Head of caudate nucleus (tissue), 42 donors: Measurements from ENCODE around the gene ADAMTSL1.

ENCODE experiments used
- DNase-seq, 42 donors: peaks; one replicate each; pipeline versions ENCODE4 v3.0.0 to v3.0.0-alpha.2; 2020 to 2021; ENCODE audit warnings: mixed read lengths in 7 of 42
- intact Hi-C: fragments of 100-400 bp; cut with DNase I; formaldehyde crosslinking; loops from one replicate; pipeline ENCODE4 v1.15.0; 2022

The ADAMTSL1 gene

GRCh38 chr9:18626046-18626698, 152.2 kb downstream of the ADAMTSL1 start:
- intact Hi-C loops: no loop called here
- DNase-seq: peak in 1 of 42 donors; percentile 24

DNA sequence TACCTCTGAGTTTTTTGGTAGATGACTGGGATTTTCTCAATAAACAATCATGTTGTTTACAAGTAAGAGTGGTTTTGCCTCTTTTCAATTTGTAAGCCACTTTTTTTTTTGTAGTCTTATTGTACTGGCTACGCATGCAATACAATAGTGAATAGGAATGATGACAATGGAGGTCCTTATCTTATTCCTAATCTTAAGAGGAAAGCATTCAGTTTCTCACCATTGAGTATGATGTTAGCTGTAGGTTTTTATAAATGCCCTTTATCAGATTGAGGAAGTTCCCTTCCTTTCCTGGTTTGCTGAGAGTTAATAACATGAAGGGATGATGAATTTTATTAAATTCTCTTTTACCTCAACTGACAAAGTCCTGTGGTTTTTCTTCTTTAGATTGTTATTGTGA, 155.2 kb downstream of the ADAMTSL1 start:
- intact Hi-C loops: no loop called here
- DNase-seq: no peak

GRCh38 chr9:18632632-18633403, 158.9 kb downstream of the ADAMTSL1 start:
- DNase-seq: peak in 2 of 42 donors; percentile 3 to 41
- intact Hi-C loops: no loop called here

GRCh38 chr9:18636781-18637180, 162.8 kb downstream of the ADAMTSL1 start:
- intact Hi-C loops: no loop called here
- DNase-seq: no peak

DNA sequence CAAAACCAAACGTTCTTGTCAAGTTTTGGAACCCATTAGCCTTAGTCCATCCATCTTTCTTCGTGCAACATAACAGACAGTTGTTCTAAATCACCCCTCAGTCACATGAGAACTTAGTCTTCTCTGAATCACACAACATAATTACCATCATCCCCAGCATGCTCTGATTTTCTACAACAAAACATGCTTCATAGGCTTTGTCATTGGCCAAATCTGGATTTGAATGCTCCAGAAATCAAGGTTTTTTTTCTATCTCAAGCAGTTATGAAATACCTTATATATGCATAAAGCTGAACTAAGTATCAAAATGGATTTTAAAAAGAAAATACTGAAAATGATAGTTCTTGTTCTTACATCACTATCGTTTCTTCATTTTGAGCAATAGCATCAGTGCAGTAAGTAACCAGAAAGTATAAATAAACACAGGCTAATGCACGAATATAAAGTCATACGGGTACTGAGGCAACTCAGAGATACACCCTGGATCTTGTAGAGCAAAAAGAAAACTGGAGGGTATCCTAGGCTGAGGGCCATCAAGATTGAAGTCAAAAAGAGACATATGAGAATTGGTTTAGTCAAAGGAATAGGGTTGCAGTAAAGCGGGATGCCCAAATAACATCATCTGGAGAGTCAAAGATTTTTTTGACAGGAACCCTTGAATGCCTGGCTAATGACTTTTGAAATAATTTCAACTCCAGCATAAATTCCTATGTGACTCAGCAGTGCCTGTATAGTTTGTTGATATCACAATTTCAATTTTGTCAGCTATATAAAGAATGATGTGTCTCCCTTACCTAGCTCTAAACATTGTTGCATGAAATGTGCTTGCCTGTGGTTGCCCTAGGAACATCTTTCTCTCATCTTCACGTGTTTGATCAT, 164.7 kb downstream of the ADAMTSL1 start:
- intact Hi-C loops: no loop called here

DNA sequence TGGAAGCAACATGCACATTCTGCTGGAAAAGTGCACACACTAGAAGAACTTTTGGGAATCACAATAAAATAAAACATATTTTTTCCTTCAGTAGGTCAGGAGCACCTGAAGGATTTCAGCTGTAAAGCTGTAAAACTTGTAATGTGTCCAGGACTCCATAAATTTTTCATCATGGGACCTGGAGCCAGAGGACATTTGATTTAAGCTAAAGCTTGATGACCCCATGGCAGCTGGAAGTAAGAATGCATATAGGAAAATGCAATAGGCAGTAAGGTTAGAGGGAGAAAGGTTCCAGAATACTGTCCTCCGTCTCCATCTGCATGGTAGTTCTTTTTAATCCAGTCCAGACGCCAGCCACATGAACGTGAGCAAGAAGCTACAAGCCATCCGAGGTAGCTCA, 166.0 kb downstream of the ADAMTSL1 start:
- no peak for DNase-seq
- intact Hi-C loops: no loop called here

More for the DNA sequence above, 164.7 kb downstream of the ADAMTSL1 start:
- no peak for DNase-seq

DNA sequence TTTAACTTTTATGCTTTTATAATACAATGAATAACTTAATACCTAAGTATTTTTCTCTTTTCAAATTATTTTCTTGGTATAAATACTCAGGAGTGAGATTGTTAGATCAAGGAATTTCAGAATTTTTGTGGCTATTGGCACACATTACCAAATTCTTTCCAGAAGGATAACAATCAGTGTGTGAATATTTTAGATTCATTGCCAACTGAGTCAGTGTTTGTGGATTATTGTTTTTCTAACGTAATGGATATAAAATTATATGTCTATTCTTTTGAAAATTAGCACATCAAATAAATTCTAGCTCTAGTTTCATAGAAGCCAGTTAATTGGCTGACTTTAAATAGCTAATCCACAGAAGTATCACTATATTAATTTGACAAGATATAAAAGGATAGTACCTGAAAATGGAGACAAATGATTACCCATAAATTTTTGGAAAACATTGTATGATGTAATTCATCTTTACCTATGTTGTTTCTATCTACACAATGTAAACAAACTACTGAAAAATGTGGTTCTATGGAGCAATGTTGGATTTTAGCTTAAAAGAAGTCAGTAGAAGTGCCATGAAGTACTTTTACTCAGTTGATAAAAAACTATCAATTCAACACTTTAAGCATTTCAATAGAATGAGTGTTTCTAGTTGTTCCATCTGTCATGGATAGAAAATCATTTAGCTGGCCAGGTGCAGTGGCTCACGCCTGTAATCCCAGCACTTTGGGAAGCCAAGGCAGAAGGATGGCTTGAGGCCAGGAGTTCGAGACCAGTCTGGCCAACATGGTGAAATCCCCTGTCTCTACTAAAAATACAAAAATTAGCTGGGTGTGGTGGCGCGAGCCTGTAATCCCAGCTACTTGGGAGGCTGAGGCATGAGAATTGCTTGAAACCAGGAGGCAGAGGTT, 185.1 kb downstream of the ADAMTSL1 start:
- no peak for DNase-seq
- intact Hi-C loops: no loop called here

DNA sequence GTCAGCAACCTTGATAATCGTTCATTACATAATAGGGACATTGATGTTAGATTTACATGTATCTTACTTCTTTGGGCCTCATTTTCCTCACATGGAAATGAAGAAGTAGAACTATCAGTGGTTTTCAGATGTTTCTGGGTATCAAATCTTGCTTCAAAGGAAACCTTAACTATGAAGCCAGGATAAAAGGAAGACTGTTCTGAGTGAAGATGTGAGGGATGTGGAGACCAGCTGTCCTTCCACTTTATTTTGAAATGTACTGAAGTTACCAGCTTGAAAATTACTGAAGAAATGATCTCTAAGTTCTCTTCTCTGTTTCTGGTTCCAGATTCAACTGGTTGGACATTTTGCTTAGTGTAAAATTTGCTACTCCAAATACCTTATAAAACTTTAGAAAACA, 186.0 kb downstream of the ADAMTSL1 start:
- no peak for DNase-seq
- intact Hi-C loops: no loop called here

- DNase-seq: no peak
- intact Hi-C loops: no loop called here
These were observed 188.4 kb downstream of the ADAMTSL1 start for GRCh38 chr9:18662320-18662719.

DNA sequence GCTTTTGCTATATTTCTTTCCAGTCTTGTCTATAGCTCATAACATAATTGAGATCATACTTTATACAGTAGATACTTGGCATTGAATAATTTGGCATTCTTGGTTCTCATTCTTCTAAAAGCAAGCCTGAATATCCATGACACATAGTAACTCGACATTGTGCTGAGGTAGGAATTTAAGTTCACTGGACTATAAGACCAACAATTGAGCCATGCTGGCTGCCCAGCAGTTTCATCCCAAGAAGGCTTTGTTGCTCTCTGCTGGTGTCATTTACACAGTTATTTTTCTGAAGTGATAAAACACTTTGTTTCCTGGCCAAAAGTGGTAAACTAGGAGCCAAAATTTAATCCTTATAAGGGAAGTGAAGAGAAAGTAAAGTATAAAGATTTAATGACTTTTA, 192.0 kb downstream of the ADAMTSL1 start:
- intact Hi-C loops: no loop called here
- DNase-seq: no peak

DNA sequence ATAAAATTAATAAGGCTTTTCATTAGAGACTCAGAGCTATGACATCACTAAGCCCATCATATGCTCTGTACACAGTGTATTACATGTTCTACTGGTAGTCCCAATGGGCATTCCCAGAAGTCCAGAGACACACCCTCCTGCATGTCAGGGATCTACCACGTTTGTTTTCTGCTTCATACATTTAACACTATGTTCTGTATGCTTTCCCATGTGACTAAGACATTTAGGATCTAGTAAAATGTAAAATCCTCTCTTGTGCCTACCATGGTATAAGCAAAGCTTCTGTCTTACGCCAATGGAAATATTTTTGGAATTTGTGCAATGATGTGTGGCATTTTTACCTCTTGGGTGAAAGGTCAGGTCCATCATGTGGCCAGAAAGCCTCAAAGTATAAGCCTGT, 192.4 kb downstream of the ADAMTSL1 start:
- no peak for DNase-seq
- intact Hi-C loops: no loop called here

DNA sequence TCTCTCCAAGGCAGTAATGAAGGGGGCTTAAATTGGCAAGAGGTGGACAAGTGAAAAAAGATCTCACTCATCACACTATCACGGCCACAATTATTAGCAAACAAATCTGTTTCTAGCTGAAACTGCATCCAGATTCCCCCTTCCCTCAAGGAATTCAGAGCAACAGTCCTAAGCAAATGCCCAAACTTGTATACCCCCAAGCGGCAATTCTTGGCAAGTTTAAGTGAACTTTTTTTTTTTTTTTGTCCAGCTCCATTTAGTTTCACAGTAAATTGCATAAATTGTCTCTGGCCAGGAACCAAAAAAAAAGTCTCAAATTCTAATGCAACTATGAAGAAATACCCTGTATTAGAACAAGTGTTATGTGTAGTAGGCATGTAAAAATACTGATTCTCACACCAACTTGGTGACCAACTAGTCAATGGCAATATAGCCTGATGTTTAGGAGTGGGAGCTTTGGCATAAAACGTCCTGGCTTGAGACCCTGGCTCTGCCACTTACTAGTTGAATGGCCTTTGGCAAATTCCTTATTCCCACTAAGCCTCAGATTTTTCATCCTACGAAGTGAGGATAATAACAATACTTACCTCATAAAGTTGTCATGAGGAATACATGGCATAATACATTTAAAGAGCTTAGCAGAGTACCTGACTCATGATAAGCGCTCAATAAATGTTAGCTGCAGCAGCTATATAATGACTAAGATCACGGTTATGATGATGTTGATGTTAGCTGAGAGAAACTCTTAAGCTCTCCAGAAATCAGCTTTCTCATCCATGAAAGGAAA, 193.2 kb downstream of the ADAMTSL1 start:
- no peak for DNase-seq
- intact Hi-C loops: no loop called here

- no peak for DNase-seq
- intact Hi-C loops: no loop called here
These were observed 195.0 kb downstream of the ADAMTSL1 start for GRCh38 chr9:18668944-18669343.

DNA sequence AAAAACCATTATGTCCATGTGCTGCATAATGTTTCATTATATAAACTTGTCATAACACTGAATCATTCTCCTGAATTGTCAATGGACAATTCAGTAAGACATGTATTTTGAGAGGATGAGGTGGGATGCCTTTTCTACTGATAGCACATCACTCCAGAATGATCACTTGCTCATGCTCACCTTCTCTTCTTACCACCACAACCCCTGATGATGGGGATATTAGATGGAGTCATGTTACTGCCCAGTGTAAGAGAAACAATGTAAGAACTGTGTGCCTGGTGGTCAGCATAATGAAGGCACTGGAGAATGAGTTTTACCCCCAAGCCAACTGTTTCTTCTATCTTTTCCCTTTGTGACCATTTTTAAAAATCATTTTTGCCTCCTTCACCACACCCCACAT, 198.8 kb downstream of the ADAMTSL1 start:
- no peak for DNase-seq
- intact Hi-C loops: no loop called here

- intact Hi-C loops: no loop called here
- DNase-seq: no peak
These were observed 199.2 kb downstream of the ADAMTSL1 start for GRCh38 chr9:18673179-18673578.

GRCh38 chr9:18675332-18675731, 201.4 kb downstream of the ADAMTSL1 start:
- DNase-seq: no peak
- intact Hi-C loops: no loop called here

- intact Hi-C loops: no loop called here
- DNase-seq: no peak
These were observed 202.0 kb downstream of the ADAMTSL1 start for GRCh38 chr9:18675973-18676372.

GRCh38 chr9:18676525-18676924, 202.6 kb downstream of the ADAMTSL1 start:
- intact Hi-C loops: no loop called here
- no peak for DNase-seq
